ENCODE measurements around the gene PRR5L. TPM values are rescaled to one million over a fixed set of nuclear protein-coding genes. Genes with fewer than 3 reads are reported as not detected.

PRR5L gene
- total and polyA plus RNA-seq, 2 experiments from 2014 or later, result 3.1 to 8.9 TPM

DNA sequence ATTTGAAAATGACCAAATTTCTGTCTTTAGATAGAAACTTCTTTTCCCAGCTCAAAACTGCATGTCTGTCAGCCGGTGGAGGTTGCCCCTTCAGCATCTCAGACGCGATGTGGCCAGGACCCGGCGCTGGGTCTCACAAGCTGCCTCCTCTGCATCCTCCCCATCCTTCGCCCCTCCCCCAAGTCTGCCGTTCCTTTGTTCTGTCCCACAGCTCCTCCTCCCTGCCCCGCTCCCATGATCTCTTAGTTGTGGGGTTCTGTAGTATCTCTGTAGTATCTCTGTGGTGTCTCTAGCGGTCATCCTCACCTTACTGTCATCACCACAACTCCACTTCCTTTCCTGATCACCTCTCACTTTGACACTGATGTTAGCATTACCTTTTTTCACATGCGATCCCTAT lies 164.1 kb downstream of the PRR5L start (continued):
- no peak for TF ChIP-seq ZNF462 (CRISPR knock-in tag; IDR thresholded peaks at IDR 0.05)
- TF ChIP-seq JUNB (IDR thresholded peaks at IDR 0.05; ENCODE audit: unreplicated experiment), result no peak

- H3K27me3 Mint-ChIP-seq (ENCODE audit: insufficient read depth, low read depth, poor library complexity), result peaks cover 3% of the 10 kb centered on the region
- no peaks in the 10 kb centered on the region for H3K36me3 ChIP-seq (ENCODE audit: insufficient read depth)
- H3K4me1 ChIP-seq (ENCODE audit: insufficient read depth), result no peaks in the 10 kb centered on the region; the same call in 1 of the 2 replicates
- no peak overlapping the region for H3K4me3 ChIP-seq
- DNase-seq (ENCODE audit: low spot score) (no peak), ATAC-seq (no peak)
- no peaks in the 10 kb centered on the region for H3K27me3 ChIP-seq (ENCODE audit: insufficient read depth)
- no peak overlapping the region for H2AFZ ChIP-seq
- no peaks in the 10 kb centered on the region for H3F3A ChIP-seq (replicated peaks; ENCODE audit: low read depth)
- no peak overlapping the region for H3K4me3 Mint-ChIP-seq
- peaks cover 7% of the 10 kb centered on the region for H3K4me1 Mint-ChIP-seq
- no peak for TF ChIP-seq ZNF331 (CRISPR knock-in tag; IDR thresholded peaks at IDR 0.05; ENCODE audit: low read depth)
- TF ChIP-seq JUNB (IDR thresholded peaks at IDR 0.05; ENCODE audit: unreplicated experiment), result no peak
- TF ChIP-seq ZNF114 (CRISPR knock-in tag; IDR thresholded peaks at IDR 0.05), result no peak
- TF ChIP-seq, protein P1, sequence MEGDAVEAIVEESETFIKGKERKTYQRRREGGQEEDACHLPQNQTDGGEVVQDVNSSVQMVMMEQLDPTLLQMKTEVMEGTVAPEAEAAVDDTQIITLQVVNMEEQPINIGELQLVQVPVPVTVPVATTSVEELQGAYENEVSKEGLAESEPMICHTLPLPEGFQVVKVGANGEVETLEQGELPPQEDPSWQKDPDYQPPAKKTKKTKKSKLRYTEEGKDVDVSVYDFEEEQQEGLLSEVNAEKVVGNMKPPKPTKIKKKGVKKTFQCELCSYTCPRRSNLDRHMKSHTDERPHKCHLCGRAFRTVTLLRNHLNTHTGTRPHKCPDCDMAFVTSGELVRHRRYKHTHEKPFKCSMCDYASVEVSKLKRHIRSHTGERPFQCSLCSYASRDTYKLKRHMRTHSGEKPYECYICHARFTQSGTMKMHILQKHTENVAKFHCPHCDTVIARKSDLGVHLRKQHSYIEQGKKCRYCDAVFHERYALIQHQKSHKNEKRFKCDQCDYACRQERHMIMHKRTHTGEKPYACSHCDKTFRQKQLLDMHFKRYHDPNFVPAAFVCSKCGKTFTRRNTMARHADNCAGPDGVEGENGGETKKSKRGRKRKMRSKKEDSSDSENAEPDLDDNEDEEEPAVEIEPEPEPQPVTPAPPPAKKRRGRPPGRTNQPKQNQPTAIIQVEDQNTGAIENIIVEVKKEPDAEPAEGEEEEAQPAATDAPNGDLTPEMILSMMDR (conservative IDR thresholded peaks at IDR 0.05; ENCODE audit: low read depth in 2 of 2), result no peak
- no peak for TF ChIP-seq EZH2phosphoT487 (IDR thresholded peaks at IDR 0.05; ENCODE audit: unreplicated experiment)
- TF ChIP-seq EZH2 (IDR thresholded peaks at IDR 0.05; ENCODE audit: low read depth, unreplicated experiment), result no peak
- TF ChIP-seq, protein P2, sequence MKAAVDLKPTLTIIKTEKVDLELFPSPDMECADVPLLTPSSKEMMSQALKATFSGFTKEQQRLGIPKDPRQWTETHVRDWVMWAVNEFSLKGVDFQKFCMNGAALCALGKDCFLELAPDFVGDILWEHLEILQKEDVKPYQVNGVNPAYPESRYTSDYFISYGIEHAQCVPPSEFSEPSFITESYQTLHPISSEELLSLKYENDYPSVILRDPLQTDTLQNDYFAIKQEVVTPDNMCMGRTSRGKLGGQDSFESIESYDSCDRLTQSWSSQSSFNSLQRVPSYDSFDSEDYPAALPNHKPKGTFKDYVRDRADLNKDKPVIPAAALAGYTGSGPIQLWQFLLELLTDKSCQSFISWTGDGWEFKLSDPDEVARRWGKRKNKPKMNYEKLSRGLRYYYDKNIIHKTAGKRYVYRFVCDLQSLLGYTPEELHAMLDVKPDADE (IDR thresholded peaks at IDR 0.05), result no peak
- TF ChIP-seq NANOG (IDR thresholded peaks at IDR 0.05; ENCODE audit: borderline replicate concordance), result no peak
- H4K20me1 ChIP-seq (replicated peaks; ENCODE audit: insufficient read depth), result no peaks in the 10 kb centered on the region
- H3K27ac ChIP-seq (ENCODE audit: low read depth), result no peak overlapping the region
- no peaks in the 10 kb centered on the region for H3K79me2 ChIP-seq (replicated peaks; ENCODE audit: insufficient read depth)
- no peak overlapping the region for H3K4me2 ChIP-seq
- no peak overlapping the region for H3K27ac Mint-ChIP-seq
- no peaks in the 10 kb centered on the region for H3K9me3 Mint-ChIP-seq
- no peaks in the 10 kb centered on the region for H3K36me3 Mint-ChIP-seq (ENCODE audit: low read depth)
- no peaks in the 10 kb centered on the region for H3K9me2 ChIP-seq (ENCODE audit: insufficient read depth)
Observed at GRCh38 chr11:36462321-36462720, 166.2 kb downstream of the PRR5L start.

Measured in GM23338 (cell line).